ENCODE measurements around the gene GCC1. TPM values are rescaled to one million over a fixed set of nuclear protein-coding genes. Genes with fewer than 3 reads are reported as not detected.

Gene GCC1
- total RNA-seq, 4 donors from 2014 or later, result 13.5 to 17.3 (median 14.9) TPM

DNA sequence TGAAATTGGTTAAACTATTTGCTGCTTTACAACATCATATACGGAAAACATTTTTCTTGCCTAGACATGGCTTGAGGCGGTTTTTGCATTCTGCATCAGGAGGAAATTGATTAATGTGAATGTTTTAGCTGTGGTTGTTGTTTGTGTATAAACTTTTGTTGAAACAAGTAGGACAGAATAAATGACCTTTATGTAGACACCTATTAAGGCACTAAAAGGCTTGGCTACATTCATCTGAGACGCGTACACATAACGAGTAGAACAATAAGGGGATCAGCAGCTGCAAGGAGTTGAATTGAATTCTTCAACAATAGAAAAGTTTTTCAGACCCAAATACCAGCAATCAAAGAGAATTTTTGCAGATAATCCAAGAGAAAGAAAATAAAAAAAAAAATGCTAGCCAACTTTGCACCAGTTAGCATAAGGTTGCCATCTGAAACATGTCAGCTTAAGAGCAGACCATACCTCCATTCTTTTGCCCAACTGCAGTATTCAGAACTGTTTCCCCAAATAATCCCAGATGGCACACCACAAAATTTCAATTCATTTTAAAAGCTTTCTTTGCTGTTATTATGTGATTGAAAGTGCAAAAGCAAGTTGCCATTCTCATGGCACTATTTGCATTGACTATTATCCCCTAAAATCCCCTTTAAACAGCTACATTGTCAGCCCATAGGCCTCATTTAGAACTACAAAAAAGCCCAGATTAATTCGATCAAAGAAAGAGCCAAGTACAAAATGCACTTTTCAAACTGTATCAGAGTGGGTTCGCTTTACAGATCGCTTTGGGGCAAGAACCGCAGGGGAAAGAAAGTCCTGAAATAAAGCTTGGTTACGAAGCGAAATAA is 49.6 kb downstream of the GCC1 start:
- intact Hi-C loops (cut with DNase I), result no loop called here
- H3K27ac ChIP-seq, result no peak overlapping the region
- no peak overlapping the region for H3K4me3 ChIP-seq
- 59 to 71% methylated on average over 11 of the region's 11 CpGs for WGBS, 2 donors
- peaks cover 0 to 5% (median 0%) of the 10 kb centered on the region in 3 donors for H3K4me1 ChIP-seq
- TF ChIP-seq, protein P1, sequence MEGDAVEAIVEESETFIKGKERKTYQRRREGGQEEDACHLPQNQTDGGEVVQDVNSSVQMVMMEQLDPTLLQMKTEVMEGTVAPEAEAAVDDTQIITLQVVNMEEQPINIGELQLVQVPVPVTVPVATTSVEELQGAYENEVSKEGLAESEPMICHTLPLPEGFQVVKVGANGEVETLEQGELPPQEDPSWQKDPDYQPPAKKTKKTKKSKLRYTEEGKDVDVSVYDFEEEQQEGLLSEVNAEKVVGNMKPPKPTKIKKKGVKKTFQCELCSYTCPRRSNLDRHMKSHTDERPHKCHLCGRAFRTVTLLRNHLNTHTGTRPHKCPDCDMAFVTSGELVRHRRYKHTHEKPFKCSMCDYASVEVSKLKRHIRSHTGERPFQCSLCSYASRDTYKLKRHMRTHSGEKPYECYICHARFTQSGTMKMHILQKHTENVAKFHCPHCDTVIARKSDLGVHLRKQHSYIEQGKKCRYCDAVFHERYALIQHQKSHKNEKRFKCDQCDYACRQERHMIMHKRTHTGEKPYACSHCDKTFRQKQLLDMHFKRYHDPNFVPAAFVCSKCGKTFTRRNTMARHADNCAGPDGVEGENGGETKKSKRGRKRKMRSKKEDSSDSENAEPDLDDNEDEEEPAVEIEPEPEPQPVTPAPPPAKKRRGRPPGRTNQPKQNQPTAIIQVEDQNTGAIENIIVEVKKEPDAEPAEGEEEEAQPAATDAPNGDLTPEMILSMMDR (IDR thresholded peaks at IDR 0.05), result no peak
- TF ChIP-seq POLR2A (IDR thresholded peaks at IDR 0.05), result no peak
- no peak for DNase-seq
- H3K9me3 ChIP-seq, result no peaks in the 10 kb centered on the region
- H3K27me3 ChIP-seq, result peaks cover 0 to 54% (median 1%) of the 10 kb centered on the region in 4 donors
- H3K36me3 ChIP-seq, result no peaks in the 10 kb centered on the region

DNA sequence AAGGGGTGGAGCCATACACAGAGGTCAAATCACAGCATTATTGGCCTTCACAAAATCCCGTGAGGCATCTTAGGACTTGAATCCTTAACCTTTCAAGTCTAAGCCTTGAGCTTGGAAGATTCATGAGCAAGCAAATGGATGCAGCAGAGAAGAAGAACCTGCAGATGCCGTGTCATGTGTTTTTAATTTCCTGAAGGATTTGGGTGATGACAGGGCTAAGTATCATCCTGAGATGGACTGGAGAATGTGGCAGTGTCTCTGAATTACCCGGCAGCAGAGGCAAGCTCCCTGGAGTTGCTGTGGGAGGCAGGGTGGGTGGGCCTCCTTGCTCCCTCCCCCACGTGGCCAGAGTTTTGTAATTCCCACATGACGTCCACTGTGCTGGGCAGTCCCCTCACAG is 50.8 kb downstream of the GCC1 start:
- Histone ChIP-seq H3K36me3 (no peaks in the 10 kb centered on the region), H3K4me1 (peaks cover 0 to 5% (median 0%) of the 10 kb centered on the region in 3 donors), H3K27ac (no peak overlapping the region), H3K27me3 (peaks cover 0 to 54% (median 1%) of the 10 kb centered on the region in 4 donors), H3K4me3 (no peak overlapping the region), H3K9me3 (no peaks in the 10 kb centered on the region)
- 46 to 49% methylated on average over 5 of the region's 5 CpGs for WGBS, 2 donors
- intact Hi-C loops (cut with DNase I), result no loop called here
- TF ChIP-seq, protein P1 (IDR thresholded peaks at IDR 0.05), result no peak
- no peak for TF ChIP-seq POLR2A (IDR thresholded peaks at IDR 0.05)
- DNase-seq, result no peak

DNA sequence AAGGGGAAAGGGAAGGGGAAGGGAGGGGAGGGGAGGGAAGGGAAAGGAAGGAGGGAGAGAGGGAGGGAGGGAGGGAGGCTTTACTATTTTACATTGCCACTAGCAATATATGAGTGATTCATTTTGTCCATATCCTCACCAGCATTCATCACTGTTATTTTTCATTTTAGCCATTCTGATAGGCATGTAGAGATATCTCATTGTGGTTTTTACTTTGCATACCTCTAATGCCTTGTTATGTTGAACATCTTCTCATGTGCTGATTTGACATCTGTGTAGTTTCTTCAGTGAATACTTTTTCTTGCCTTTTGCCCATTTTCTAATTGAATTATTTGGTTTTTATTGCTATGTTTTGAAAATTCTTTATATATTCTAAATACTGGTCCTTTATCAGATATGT is 52.7 kb downstream of the GCC1 start:
- no peak for DNase-seq
- Histone ChIP-seq H3K4me3 (no peak overlapping the region), H3K4me1 (peaks cover 0 to 5% (median 0%) of the 10 kb centered on the region in 3 donors), H3K36me3 (no peaks in the 10 kb centered on the region), H3K9me3 (no peaks in the 10 kb centered on the region), H3K27ac (no peak overlapping the region), H3K27me3 (peaks cover 0 to 46% (median 0%) of the 10 kb centered on the region in 4 donors)
- intact Hi-C loops (cut with DNase I), result no loop called here
- TF ChIP-seq, protein P1 (IDR thresholded peaks at IDR 0.05), result no peak
- no peak for TF ChIP-seq POLR2A (IDR thresholded peaks at IDR 0.05)

DNA sequence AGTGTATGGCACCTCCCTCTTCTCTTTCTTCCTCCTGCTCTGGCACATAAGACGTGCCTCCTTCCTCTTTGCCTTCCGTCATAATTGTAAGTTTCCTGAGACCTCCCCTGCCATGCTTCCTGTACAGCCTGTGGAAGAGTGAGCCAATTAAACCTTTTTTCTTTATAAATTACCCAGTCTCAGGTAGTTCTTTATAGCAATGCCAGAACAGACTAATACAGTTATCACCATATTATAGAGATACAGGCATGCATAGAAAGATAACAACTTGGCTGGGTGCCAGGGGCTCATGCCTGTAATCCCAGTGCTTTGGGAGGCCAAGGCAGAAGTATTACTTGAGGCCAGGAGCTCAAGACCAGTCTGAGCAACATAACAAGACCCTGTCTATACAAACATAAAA is 53.2 kb downstream of the GCC1 start:
- Histone ChIP-seq H3K4me3 (no peak overlapping the region), H3K36me3 (no peaks in the 10 kb centered on the region), H3K9me3 (no peaks in the 10 kb centered on the region), H3K4me1 (peaks cover 0 to 5% (median 0%) of the 10 kb centered on the region in 3 donors), H3K27me3 (peaks cover 0 to 40% (median 0%) of the 10 kb centered on the region in 4 donors), H3K27ac (no peak overlapping the region)
- 30 to 36% methylated on average over 2 of the region's 2 CpGs for WGBS, 2 donors
- no peak for DNase-seq
- intact Hi-C loops (cut with DNase I), result no loop called here
- TF ChIP-seq POLR2A (IDR thresholded peaks at IDR 0.05), result no peak
- TF ChIP-seq, protein P1 (IDR thresholded peaks at IDR 0.05), result no peak

Other genes starting within 250 kb of the GCC1 start
- 10 to 100 TPM; 21.1 to 27.8 (median 24.2) TPM for gene ZNF800, start 192.9 kb downstream of the GCC1 start, total RNA-seq
- 100 to 1,000 TPM; 169 to 260 (median 209) TPM for gene ARF5, start 2.8 kb upstream of the GCC1 start, total RNA-seq
- gene FSCN3, start 8.1 kb upstream of the GCC1 start, total RNA-seq, result 1 to 10 TPM in 3 of 4 donors, not detected in 1; 1.1 to 3.1 (median 2.9) TPM
- gene PAX4, start 32.5 kb upstream of the GCC1 start, total RNA-seq, result not detected
- 10 to 100 TPM; 84.2 to 98.8 (median 93.4) TPM for gene SND1, start 66.6 kb upstream of the GCC1 start, total RNA-seq

Data from esophagus squamous epithelium (tissue), 5 donors.